AG10803 (cell line): Measurements from ENCODE around the gene AWAT1.
"Not testable (repeated sequence)": the region's sequence is repeated elsewhere in the genome, so short reads cannot be mapped to it uniquely, and the experiment has no call there.

Experiments
- DNase-seq: peaks from one replicate; pipeline ENCODE4 v3.0.0; 2010; ENCODE audit warnings: low read depth
- H3K4me3 ChIP-seq: 2 replicates; pipeline ENCODE4 v1.5.1; 2011; ENCODE audit warnings: mild to moderate bottlenecking, low read length, control low read depth
- TF ChIP-seq, protein P1 (sequence below): conservative IDR thresholded peaks from 2 replicates; pipeline ENCODE4 v1.5.1; 2011; ENCODE audit warnings: mild to moderate bottlenecking, low read length, control low read depth, inconsistent platforms

AWAT1 gene

GRCh38 chrX:70262952-70263567 lies 28.6 kb downstream of the AWAT1 start:
- TF ChIP-seq, protein P1, sequence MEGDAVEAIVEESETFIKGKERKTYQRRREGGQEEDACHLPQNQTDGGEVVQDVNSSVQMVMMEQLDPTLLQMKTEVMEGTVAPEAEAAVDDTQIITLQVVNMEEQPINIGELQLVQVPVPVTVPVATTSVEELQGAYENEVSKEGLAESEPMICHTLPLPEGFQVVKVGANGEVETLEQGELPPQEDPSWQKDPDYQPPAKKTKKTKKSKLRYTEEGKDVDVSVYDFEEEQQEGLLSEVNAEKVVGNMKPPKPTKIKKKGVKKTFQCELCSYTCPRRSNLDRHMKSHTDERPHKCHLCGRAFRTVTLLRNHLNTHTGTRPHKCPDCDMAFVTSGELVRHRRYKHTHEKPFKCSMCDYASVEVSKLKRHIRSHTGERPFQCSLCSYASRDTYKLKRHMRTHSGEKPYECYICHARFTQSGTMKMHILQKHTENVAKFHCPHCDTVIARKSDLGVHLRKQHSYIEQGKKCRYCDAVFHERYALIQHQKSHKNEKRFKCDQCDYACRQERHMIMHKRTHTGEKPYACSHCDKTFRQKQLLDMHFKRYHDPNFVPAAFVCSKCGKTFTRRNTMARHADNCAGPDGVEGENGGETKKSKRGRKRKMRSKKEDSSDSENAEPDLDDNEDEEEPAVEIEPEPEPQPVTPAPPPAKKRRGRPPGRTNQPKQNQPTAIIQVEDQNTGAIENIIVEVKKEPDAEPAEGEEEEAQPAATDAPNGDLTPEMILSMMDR = peak; percentile 57
- H3K4me3 ChIP-seq = no peak overlapping the region
- peak; percentile 19 for DNase-seq

DNA sequence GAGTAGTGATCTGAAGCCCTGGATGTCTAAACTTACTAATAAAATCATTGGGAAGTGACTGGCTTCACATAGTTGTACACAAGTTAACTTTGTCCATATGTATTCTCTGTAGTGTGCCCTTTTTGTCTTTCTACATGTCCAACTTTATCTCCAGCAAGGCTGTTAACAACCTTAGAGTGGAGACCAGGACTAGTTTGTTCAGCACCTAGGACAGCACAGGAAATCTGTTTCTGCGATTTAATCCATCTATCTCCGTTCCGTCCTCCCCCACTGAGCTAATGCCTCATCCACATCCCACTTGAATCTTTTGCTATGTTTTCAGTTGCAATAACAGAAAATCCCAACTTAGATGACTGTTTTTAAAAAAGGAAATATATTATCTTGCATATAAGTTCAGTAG lies 30.3 kb downstream of the AWAT1 start:
- no peak for DNase-seq
- TF ChIP-seq, protein P1 = no peak

DNA sequence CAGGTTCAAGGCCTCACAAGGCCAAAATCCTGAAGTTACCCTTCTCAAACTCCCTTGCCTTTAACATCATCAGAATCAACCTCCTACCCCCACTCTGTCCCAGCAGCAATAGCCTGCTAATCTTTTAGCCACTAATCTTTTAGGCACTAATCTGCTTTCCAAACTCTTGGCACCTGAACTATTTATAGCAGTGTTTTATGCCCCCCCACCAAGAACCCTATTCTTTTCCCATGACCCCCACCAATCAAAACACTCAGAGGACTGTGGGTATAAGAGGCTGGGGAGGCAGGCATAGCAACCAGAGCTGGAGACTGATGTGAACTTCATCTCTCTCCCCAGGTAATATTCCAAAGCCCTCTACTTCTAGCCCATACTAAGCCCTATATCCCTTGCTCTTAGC lies 33.6 kb downstream of the AWAT1 start, which contains the start of gene ARR3:
Gene ARR3 (plus strand): TSS at position 301 of the 400 bp plus-strand sequence. CDS start 1,052 bp downstream, outside the sequence.
- DNase-seq = no peak
- no peak within 1 kb of the TSS for H3K4me3 ChIP-seq
- TF ChIP-seq, protein P1 = no peak

More for the DNA sequence above, 30.3 kb downstream of the AWAT1 start:
- H3K4me3 ChIP-seq = no peak overlapping the region

GRCh38 chrX:70274029-70274428 lies 39.6 kb downstream of the AWAT1 start:
- not testable (repeated sequence) for DNase-seq, H3K4me3 ChIP-seq

DNA sequence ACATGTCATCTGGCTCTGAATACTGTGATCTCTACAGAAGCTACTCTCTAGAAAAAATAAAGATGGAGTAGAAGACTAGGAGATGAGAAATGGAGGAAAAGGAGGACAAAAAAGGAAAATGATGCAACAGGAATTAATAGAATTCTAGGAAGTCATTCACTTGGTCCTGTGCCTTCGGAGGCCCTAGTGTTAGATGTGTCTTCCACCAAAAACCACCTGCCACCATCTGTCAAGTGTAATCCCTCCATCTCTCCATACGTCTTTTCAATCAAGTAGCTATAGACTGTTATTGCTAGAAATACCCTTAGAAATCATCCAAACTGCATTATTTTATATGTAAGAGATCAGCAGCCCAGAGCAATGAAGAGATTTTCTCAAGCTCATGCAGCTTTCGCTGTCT lies 44.6 kb downstream of the AWAT1 start:
- DNase-seq = no peak
- H3K4me3 ChIP-seq = no peak overlapping the region
- TF ChIP-seq, protein P1 = no peak

- DNase-seq = no peak
- TF ChIP-seq, protein P1 = no peak
- no peak overlapping the region for H3K4me3 ChIP-seq
Observed at GRCh38 chrX:70280573-70280972, 46.1 kb downstream of the AWAT1 start.

DNA sequence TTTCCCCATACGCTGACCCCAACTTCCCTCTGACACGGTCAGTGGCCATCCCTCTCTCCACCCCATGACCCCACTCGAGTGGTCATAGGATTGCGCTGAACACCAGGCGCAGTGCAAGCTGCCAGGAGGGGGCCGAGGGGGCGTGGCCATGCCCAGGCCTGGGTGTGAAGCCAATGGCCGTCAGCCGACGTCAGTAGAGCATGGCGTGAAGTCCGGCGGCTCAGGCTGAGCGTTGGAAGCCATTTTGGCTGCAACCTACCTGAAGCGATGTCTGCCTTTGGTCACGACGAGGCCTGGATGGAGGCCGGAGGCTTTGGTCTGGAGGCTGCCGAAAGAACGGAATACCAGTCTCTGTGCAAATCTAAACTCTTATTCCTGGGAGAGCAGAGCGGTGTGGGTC lies 47.5 kb downstream of the AWAT1 start, which contains the start of gene RAB41:
Gene RAB41 (plus strand): TSS at position 222 of the 400 bp plus-strand sequence. CDS start 46 bp downstream, at position 268.
- TF ChIP-seq, protein P1 = no peak
- no peak within 1 kb of the TSS for H3K4me3 ChIP-seq
- no peak for DNase-seq
